GM18951 (cell line): ENCODE measurements around the gene ERVK3-1.

Experiments
- POLR2A ChIP-seq: IDR thresholded peaks from 4 replicates; pipeline ENCODE4 v1.6.1; 2011; ENCODE audit warnings: mild to moderate bottlenecking; ENCODE audit not compliant: insufficient read length, insufficient read depth; ENCODE audit errors: extremely low read depth
- in situ Hi-C: fragments of 300-500 bp; cut with MboI; formaldehyde crosslinking; loops from one replicate; pipeline ENCODE4 v1.12.0; 2022; ENCODE audit warnings: low sequenced_read_pairs, mixed read lengths, inconsistent platforms; ENCODE audit not compliant: unreplicated experiment

The ERVK3-1 gene

DNA sequence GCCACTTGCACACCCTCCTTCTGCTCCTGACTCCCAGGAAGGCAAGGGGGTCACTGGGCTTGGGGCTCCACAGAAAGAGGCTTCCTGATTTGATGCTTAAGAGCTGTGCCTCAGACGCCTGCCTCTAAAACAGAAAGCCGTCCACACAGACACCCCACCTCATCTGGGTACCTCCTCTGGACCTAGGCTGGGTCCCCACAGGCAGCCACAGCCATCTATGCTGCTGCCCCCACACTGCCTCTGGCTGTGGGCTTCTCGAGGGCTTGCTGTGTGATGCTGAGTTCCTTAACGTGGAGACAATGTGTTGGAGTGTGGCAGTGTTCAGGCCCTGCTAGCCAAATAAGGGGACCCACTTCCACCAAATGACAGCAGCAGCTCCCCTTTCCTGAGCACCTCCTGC is 13.1 kb downstream of the ERVK3-1 start:
- in situ Hi-C loops = no loop called here
- TF ChIP-seq POLR2A = no peak

- no peak for TF ChIP-seq POLR2A
- in situ Hi-C loops = no loop called here
Observed at GRCh38 chr19:58319241-58319640, 14.1 kb downstream of the ERVK3-1 start.

- in situ Hi-C loops = no loop called here
- no peak for TF ChIP-seq POLR2A
Observed at GRCh38 chr19:58325311-58326022, 20.3 kb downstream of the ERVK3-1 start.

DNA sequence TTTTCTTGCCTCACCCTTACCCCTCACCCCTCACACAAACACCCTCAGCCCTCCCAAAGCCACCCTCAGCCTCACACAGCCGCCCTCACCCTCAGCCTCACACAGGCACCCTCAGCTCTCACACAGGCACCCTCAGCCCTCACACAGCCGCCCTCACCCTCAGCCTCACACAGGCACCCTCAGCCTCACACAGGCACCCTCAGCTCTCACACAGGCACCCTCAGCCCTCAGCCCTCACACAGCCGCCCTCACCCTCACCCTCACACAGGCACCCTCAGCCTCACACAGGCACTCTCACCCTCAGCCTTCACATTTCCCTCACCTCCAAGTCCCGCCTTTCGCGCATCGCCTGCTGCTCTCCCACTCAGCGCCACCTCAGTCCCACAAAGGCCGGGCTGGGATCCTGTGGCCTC is 21.3 kb downstream of the ERVK3-1 start:
- TF ChIP-seq POLR2A = no peak
- in situ Hi-C loops = no loop called here

DNA sequence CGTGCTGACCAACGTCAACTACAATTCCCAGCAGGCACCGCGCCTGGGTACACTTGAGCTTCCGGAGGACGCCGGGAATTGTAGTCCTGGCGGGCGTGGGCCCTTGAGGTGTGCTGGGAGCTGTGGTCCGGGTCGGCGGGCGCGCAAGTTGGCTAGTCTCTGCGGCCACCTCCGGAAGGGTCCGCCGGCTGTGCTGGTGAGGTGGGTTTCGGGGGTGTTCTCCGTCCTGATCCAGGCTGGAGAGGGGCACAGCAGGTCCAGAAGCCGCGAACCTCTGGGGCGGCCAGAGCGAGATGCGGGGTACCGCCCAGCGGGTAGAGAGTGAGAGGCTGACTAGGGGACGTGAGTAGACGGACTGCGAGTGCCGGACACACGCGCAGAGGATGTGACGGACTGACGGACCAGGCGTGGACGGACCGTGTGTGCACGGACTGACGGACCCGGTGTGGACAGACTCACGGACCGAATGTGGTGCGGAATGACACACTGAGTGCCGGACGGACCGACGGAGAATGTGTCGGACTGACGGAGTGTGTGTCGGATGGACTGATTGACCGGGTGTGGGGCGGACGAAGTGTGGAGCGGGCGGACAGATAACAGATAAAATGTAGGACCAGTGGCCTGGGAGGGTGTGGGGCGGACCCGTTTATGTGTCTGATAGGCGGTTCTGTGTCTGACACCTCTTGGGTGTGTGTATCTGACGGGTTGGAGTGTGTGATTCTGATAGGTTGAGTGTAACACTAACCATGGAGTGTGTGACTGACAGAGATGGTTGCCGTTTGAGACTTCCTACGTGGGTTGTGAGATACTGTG is 21.9 kb downstream of the ERVK3-1 start, which contains the start of gene ZSCAN22:
TSS of gene ZSCAN22 (plus strand) at position 81 of the 813 bp plus-strand sequence. CDS start 7,809 bp downstream, outside the sequence.
- in situ Hi-C loops = no loop called here
- TF ChIP-seq POLR2A = peak; percentile 73

DNA sequence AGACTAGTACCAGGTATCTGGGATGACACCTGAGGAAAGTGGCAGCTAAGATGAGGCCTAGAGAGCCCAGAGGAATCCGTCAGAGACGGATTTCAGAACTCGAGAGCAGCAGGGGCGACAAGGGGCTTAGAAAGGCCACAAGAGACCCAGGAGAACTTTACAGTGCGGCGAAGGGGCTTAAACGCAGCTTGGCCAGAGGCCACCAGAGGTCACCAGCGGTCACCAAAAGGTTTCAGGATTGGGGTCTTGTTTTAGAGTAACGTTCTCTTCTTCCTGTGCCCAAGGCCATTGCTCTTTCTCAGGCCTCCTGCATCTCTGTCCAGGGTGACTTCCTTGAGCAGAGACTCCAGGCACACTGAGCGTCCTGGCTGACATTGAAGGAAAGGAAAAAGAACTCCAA is 23.8 kb downstream of the ERVK3-1 start:
- in situ Hi-C loops = no loop called here
- no peak for TF ChIP-seq POLR2A

- in situ Hi-C loops = no loop called here
Observed at GRCh38 chr19:58330458-58330857, 25.3 kb downstream of the ERVK3-1 start.

DNA sequence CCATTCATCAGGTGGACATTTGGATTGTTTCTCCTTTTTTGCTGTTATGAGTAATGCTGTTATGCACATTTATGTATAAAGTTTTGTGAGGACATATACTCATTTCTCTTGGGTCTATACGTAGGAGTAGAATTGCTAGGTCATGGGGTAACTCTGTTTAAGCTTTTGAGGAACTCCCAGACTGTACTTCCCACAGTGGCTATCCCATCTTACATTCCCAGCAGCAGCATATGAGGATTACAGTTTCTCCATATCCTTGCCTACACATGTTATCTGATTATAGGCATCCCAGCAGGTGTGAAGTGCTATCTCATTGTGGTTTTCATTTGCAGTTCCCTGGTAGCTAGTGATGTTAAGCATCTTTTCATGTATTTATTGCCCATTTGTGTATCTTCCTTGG is 27.5 kb downstream of the ERVK3-1 start:
- in situ Hi-C loops = no loop called here
- no peak for TF ChIP-seq POLR2A

More at GRCh38 chr19:58330458-58330857, 25.3 kb downstream of the ERVK3-1 start:
- no peak for TF ChIP-seq POLR2A

DNA sequence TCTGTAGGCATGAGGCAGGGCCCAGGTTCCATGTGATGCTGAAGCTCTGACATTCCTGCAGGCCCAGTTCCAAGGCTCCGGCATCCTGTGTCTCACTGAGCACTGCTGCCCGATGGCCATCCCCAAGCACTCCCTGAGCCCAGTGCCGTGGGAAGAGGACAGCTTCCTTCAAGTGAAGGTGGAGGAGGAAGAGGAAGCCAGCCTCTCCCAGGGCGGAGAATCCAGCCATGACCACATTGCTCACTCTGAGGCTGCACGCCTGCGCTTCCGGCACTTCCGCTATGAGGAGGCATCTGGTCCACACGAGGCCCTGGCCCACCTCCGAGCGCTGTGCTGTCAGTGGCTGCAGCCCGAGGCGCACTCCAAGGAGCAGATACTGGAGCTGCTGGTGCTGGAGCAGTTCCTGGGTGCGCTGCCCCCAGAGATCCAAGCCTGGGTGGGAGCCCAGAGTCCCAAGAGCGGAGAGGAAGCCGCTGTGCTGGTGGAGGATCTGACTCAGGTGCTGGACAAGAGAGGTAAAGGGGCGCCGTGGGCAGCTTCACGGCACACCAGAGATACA is 29.6 kb downstream of the ERVK3-1 start:
- in situ Hi-C loops = no loop called here
- no peak for TF ChIP-seq POLR2A

- TF ChIP-seq POLR2A = no peak
- in situ Hi-C loops = no loop called here
Observed at GRCh38 chr19:58335630-58336029, 30.5 kb downstream of the ERVK3-1 start.

- TF ChIP-seq POLR2A = no peak
- in situ Hi-C loops = no loop called here
Observed at GRCh38 chr19:58336216-58336615, 31.0 kb downstream of the ERVK3-1 start.

GRCh38 chr19:58336820-58337219 is 31.6 kb downstream of the ERVK3-1 start:
- no peak for TF ChIP-seq POLR2A
- in situ Hi-C loops = no loop called here

DNA sequence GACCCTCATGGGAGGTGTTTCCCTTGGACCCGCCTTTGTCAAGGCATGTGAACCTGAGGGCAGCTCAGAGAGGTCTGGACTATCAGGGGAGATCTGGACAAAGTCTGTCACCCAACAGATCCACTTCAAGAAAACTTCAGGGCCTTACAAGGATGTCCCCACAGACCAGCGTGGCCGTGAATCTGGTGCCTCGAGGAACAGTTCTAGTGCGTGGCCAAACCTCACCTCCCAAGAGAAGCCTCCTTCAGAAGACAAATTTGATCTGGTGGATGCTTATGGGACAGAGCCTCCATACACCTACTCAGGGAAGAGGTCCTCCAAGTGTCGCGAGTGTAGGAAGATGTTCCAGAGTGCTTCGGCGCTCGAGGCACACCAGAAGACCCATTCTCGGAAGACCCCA is 33.2 kb downstream of the ERVK3-1 start:
- in situ Hi-C loops = no loop called here
- TF ChIP-seq POLR2A = no peak
